GM23248 (cell line): ENCODE results near the gene EDC3. TPM values are rescaled to one million over a fixed set of nuclear protein-coding genes. Genes with fewer than 3 reads are reported as not detected.
"Not testable (repeated sequence)": the region's sequence is repeated elsewhere in the genome, so short reads cannot be mapped to it uniquely, and the experiment has no call there.

Experiments used
- DNase-seq: peaks from one replicate; pipeline ENCODE4 v3.0.0-alpha.2; 2015
- H2AFZ ChIP-seq: fragments of 200-600 bp; sonication (generic); 2 replicates; pipeline ENCODE4 v1.6.1; 2016; ENCODE audit warnings: antibody characterized with exemption
- H3F3A ChIP-seq: fragments of 200-600 bp; sonication (generic); 2 replicates; pipeline ENCODE4 v1.6.1; 2016; ENCODE audit warnings: mild to moderate bottlenecking, antibody characterized with exemption, mixed run types; ENCODE audit not compliant: insufficient read depth
- H3K27ac ChIP-seq: fragments of 200-600 bp; sonication (generic); 2 replicates; pipeline ENCODE4 v1.5.1; 2016; ENCODE audit warnings: mild to moderate bottlenecking
- H3K27me3 ChIP-seq: fragments of 200-600 bp; sonication (generic); replicated peaks from 2 replicates; pipeline ENCODE4 v1.6.1; 2016; ENCODE audit warnings: mild to moderate bottlenecking; ENCODE audit not compliant: insufficient read depth
- H3K36me3 ChIP-seq: fragments of 200-600 bp; sonication (generic); 2 replicates; pipeline ENCODE4 v1.6.1; 2016; ENCODE audit warnings: low read depth, mild to moderate bottlenecking
- H3K4me1 ChIP-seq: fragments of 200-600 bp; sonication (generic); 2 replicates; pipeline ENCODE4 v1.6.1; 2016; ENCODE audit warnings: mild to moderate bottlenecking; ENCODE audit not compliant: insufficient read depth
- H3K4me2 ChIP-seq: fragments of 200-600 bp; sonication (generic); one replicate; pipeline ENCODE4 v1.6.1; 2016; ENCODE audit warnings: mild to moderate bottlenecking; ENCODE audit not compliant: unreplicated experiment
- H3K4me3 ChIP-seq: fragments of 200-600 bp; sonication (generic); 2 replicates; pipeline ENCODE4 v1.5.1; 2016; ENCODE audit warnings: mild to moderate bottlenecking
- H3K79me2 ChIP-seq: fragments of 200-600 bp; sonication (generic); 2 replicates; pipeline ENCODE4 v1.6.1; 2016; ENCODE audit warnings: mild to moderate bottlenecking; ENCODE audit not compliant: insufficient read depth
- H3K9ac ChIP-seq: fragments of 200-600 bp; sonication (generic); 2 replicates; pipeline ENCODE4 v1.6.1; 2016; ENCODE audit warnings: mild to moderate bottlenecking
- H3K9me2 ChIP-seq: fragments of 200-600 bp; sonication (generic); 2 replicates; pipeline ENCODE4 v1.6.1; 2016; ENCODE audit warnings: mixed run types, mild to moderate bottlenecking, moderate library complexity; ENCODE audit not compliant: insufficient read depth
- H3K9me3 ChIP-seq: fragments of 200-600 bp; sonication (generic); one replicate; pipeline ENCODE4 v1.6.1; 2017; ENCODE audit warnings: low read depth
- H4K20me1 ChIP-seq: fragments of 200-600 bp; sonication (generic); 2 replicates; pipeline ENCODE4 v1.6.0; 2016; ENCODE audit not compliant: insufficient read depth
- EZH2 ChIP-seq: fragments of 200-600 bp; sonication (generic); IDR thresholded peaks from 2 replicates; pipeline ENCODE4 v1.6.1; 2018; ENCODE audit warnings: antibody characterized with exemption, mild to moderate bottlenecking; ENCODE audit not compliant: insufficient read depth, poor library complexity, severe bottlenecking
- EZH2phosphoT487 ChIP-seq: fragments of 200-600 bp; sonication (generic); IDR thresholded peaks from 2 replicates; pipeline ENCODE4 v1.6.1; 2018; ENCODE audit warnings: antibody characterized with exemption, moderate library complexity, mild to moderate bottlenecking, low read depth; ENCODE audit not compliant: insufficient read depth
- WGBS, 2 experiments: methylation state at CpG; one replicate each; pipeline ENCODE4 v1.1.6; 2015 to 2017; ENCODE audit warnings: low lambda C conversion rate in 2 of 2, low coverage in 1 of 2; ENCODE audit errors: missing lambda C conversion rate in 2 of 2; 5-methylcytosine and 5-hydroxymethylcytosine counted together
- in situ Hi-C: fragments of 300-500 bp; cut with MboI; formaldehyde crosslinking; loops from 2 replicates; pipeline ENCODE4 v1.15.0; 2020
- polyA plus RNA-seq: library from polyadenylated mRNA; unstranded; fragments of >200 nt; fragmentation: Nextera tagmentation; extraction: Ambion mirVana; gene quantifications from 2 replicates; pipeline ENCODE4 v1.2.1, GENCODE V29; 2016
- total RNA-seq: library from RNA; depleted of rRNA; stranded (reverse); fragments of >200 nt; shearing (Covaris generic); gene quantifications from 2 replicates; pipeline ENCODE4 v1.2.3, GENCODE V29; 2014; rRNA removed

Gene EDC3
- total RNA-seq (13.9 and 15.0 TPM in 2 replicates), polyA plus RNA-seq (21.8 and 24.3 TPM in 2 replicates)

- WGBS, 2 experiments = 1 to 2% methylated on average over 43 to 46 of the region's 46 CpGs
- no peak for TF ChIP-seq EZH2
- TF ChIP-seq EZH2phosphoT487 = no peak
Observed at GRCh38 chr15:74695597-74696397, at the start of gene EDC3. TSS of gene EDC3 (minus strand) at chr15:74696024. CDS start at chr15:74675124, 20,900 bp downstream.

GRCh38 chr15:74742422-74742821 lies 46.6 kb upstream of the EDC3 start:
- Histone ChIP-seq H3K4me3 (no peak overlapping the region), H3K9ac (no peak overlapping the region), H3K9me2 (no peaks in the 10 kb centered on the region), H3K9me3 (no peaks in the 10 kb centered on the region), H3F3A (no peaks in the 10 kb centered on the region), H3K27me3 (no peaks in the 10 kb centered on the region; the same call in 1 of the 2 replicates), H2AFZ (no peak overlapping the region), H3K79me2 (no peaks in the 10 kb centered on the region), H3K4me1 (no peaks in the 10 kb centered on the region), H3K27ac (no peak overlapping the region), H3K4me2 (no peak overlapping the region), H4K20me1 (no peaks in the 10 kb centered on the region), H3K36me3 (no peaks in the 10 kb centered on the region)
- in situ Hi-C loops = no loop called here
- 57 to 61% methylated on average over 5 of the region's 5 CpGs for WGBS, 2 experiments
- no peak for TF ChIP-seq EZH2
- TF ChIP-seq EZH2phosphoT487 = no peak
- no peak for DNase-seq

More at GRCh38 chr15:74695597-74696397, at the start of gene EDC3:
- peak within 1 kb of the TSS; percentile 69 for H3K27ac ChIP-seq
- peak within 1 kb of the TSS; percentile 97 for H3K4me2 ChIP-seq
- DNase-seq = peak; percentile 94
- H3K36me3 ChIP-seq = no peaks in the 10 kb centered on the region
- peak within 1 kb of the TSS; percentile 99 for H2AFZ ChIP-seq
- peak within 1 kb of the TSS; percentile 97 for H3K9ac ChIP-seq
- H3K4me1 ChIP-seq = peaks cover 19% of the 10 kb centered on the region; the same call in 1 of the 2 replicates
- peak within 1 kb of the TSS; percentile 98 for H3K4me3 ChIP-seq
- H3K9me2 ChIP-seq = no peaks in the 10 kb centered on the region
- peaks cover 58% of the 10 kb centered on the region for H3K79me2 ChIP-seq
- no peaks in the 10 kb centered on the region for H4K20me1 ChIP-seq
- 0 out of 2 replicates have a peak, but pooled peaks cover 2% of the 10 kb centered on the region for H3K27me3 ChIP-seq
- in situ Hi-C loops = no loop called here
- H3K9me3 ChIP-seq = no peaks in the 10 kb centered on the region
- H3F3A ChIP-seq = no peaks in the 10 kb centered on the region

- H3K4me1 ChIP-seq, H3F3A ChIP-seq, H3K9me2 ChIP-seq, H3K27ac ChIP-seq, H3K4me2 ChIP-seq, H3K9me3 ChIP-seq, H3K79me2 ChIP-seq, H4K20me1 ChIP-seq, H3K36me3 ChIP-seq, H2AFZ ChIP-seq, H3K4me3 ChIP-seq, DNase-seq, H3K9ac ChIP-seq, in situ Hi-C loops: not testable (repeated sequence)
- peaks cover 30% of the 10 kb centered on the region for H3K27me3 ChIP-seq
- WGBS, 2 experiments = 51 to 53% methylated on average over 5 of the region's 5 CpGs
Observed at GRCh38 chr15:74738239-74738638, 42.4 kb upstream of the EDC3 start.

DNA sequence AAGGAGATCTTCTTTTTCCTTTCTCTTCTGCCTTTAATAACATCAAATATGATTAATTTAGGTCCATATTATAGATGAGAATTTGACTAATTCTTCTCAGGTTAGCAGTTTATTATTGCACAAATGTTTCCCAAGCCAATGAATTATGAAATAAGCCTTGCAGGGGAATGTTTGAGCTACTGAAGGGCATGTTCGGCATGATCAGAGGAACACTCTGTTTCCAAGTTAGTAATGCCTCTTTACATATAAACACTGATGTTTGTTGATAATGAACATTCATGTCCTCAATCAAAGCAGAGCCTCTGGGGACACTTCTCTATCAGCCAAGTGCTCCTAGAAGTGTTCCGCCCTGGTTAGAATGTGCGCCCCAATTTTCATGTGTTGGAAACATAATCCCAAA lies 39.5 kb upstream of the EDC3 start:
- H3K27me3 ChIP-seq = peaks cover 52% of the 10 kb centered on the region
- in situ Hi-C loops = no loop called here
- no peak overlapping the region for H2AFZ ChIP-seq
- H3K36me3 ChIP-seq = no peaks in the 10 kb centered on the region
- H3F3A ChIP-seq = no peaks in the 10 kb centered on the region
- H3K4me2 ChIP-seq = no peak overlapping the region
- no peaks in the 10 kb centered on the region for H3K9me3 ChIP-seq
- no peak overlapping the region for H3K4me3 ChIP-seq
- no peak overlapping the region for H3K9ac ChIP-seq
- no peaks in the 10 kb centered on the region for H3K4me1 ChIP-seq
- TF ChIP-seq EZH2phosphoT487 (no peak), EZH2 (no peak)
- H4K20me1 ChIP-seq = no peaks in the 10 kb centered on the region
- H3K79me2 ChIP-seq = no peaks in the 10 kb centered on the region
- WGBS, 2 experiments = 55 to 66% methylated on average over 3 of the region's 3 CpGs
- no peak for DNase-seq
- no peaks in the 10 kb centered on the region for H3K9me2 ChIP-seq
- H3K27ac ChIP-seq = no peak overlapping the region
